ENCODE measurements around the gene SPTA1.

The SPTA1 gene

DNA sequence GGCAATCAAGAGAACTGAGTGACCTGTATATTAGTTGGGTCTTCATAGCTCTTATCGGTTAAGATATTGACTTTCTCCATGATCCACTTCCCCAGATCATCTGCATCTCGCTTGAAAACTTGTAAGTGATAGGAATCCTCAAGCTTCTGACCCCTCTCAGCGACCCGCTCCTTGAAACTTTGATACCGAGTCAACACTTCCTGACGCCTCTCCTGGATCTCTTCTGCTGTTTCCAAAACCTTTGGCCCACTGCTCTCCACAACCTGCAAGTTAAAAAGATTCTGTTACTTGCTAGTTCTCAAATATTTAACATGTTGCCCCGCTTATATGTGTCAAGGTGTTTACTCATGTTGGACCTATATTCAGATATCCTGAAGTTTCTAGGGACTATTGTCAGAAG lies 1.4 kb downstream of the SPTA1 start:
- no peak for DNase-seq (ENCODE audit: low spot score)

DNA sequence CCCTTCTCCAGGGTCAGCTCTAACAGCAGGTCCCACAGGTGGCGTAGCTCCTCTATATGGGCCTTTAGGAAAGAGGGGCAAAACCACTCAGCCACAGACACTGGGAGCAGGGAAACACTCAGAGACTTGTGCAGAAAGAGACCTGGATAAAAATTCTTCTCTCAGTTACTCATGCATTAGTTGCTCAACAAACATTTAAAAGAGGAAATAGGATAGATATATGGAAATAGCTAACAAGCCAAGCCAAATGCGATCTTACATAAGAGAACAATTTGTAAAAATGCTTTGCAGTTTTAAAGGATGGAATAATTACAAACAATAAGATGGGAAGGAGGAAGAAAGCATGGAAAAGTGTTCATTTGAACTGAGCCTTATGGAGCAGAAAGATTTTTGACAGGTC lies 4.9 kb downstream of the SPTA1 start:
- DNase-seq (ENCODE audit: low spot score): no peak

DNA sequence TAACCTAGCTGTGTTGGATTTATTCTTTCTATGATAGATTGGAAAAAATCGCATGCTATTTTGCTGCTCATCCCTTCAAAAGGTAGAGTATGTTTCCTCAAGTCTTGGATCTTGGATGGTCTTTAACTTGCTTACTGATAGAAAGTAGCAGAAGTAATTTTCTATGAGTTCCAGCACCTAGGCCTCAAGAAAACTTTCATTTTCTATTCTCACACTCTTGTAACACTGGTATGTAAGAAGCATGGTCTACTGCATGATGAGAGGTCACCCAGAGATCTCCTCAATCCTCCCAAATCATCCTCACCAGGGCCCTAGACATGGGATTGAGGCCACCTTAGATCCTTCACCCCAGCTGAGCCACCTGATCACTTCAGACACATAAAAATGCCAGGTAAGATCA lies 7.2 kb downstream of the SPTA1 start:
- no peak for DNase-seq (ENCODE audit: low spot score)

DNA sequence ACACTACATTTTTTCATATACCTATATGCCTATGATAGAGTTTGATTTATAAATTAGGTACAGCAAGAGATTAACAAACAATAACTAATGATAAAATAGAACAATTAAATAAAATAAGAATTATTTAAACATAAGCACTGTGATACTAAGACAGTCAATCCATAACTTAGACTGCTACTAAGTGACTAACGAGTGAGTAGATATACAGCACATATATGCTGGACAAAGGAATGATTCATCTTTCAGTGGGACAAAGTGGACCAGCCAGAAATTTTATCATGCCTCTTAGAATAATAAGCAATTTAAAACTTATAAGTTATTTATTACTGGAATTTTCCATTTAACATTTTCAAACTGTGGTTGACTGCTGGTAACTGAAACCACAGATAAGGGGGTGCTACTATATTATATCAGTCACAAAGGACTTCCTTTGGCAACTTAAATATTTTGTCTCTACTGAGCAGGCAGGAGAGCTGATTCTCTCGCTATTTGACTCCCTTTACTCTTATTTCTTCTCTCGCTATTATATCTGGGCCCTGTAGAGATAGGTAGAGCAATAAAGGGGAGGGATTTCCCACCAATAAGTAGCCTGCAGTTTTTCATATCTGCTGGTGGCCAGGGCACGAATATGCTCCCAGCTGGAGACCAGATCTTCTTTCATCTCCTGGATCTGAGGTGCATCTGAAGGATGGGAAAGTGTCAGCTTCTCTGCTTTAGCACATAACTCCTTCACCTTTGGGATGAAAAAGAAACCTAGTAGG lies 10.8 kb downstream of the SPTA1 start:
- no peak for DNase-seq (ENCODE audit: low spot score)

DNA sequence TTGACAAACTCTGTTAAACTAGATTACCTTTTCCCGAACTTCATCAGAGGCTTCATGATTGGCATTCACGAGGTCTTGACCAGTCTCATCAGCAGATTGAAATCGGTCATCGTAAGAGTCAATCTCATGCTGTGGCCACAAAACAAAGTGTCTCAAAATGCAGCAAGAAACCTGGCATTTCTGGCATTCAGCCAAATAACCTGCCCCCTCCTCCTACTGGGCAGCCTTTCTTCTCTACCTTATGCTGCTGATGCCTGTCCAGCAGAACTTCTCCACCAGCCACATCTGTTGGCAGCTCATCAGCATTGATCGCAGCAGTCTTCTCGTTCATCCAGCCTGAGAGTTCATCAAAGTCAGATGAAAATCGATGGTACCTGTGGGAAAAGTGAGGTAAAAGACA lies 12.2 kb downstream of the SPTA1 start:
- DNase-seq (ENCODE audit: low spot score): no peak

DNA sequence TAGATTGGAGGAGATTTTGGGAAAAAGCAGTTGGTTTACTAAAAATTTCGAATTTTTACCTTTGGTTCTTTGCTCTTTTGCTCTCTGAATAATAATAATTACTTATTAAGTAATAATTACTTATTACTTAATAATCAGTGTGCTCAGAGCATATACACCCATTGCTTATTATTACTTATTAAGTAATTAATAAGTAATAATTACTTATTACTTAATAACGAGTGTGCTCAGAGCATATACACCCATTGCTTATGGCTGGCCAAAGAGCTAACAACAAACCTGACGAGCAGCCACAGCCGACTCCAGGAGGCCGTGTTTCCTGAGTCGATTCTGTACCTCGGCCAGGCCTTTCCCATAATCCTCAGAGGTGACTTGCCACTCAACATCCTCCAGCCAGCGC lies 20.5 kb downstream of the SPTA1 start:
- no peak for DNase-seq (ENCODE audit: low spot score)

DNA sequence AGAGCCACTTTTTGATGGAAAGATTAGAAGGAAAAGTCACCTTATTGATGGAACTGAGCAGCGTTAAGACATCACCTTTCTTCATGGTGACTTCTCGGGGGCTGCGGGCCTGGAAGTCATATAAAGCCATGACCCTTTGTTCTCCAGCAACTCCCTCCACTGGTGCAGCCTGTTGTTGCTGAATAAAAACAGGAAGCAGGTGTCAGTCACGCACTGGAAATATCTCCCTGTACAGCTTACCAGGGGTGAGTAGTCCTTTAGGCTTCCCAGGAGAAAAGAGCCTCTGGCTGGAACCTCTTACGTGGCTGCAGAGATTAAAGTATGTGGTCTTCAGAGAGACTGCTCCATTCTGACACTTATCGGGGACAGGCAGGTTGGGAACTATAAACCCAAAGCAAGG lies 31.9 kb downstream of the SPTA1 start:
- DNase-seq (ENCODE audit: low spot score): no peak

DNA sequence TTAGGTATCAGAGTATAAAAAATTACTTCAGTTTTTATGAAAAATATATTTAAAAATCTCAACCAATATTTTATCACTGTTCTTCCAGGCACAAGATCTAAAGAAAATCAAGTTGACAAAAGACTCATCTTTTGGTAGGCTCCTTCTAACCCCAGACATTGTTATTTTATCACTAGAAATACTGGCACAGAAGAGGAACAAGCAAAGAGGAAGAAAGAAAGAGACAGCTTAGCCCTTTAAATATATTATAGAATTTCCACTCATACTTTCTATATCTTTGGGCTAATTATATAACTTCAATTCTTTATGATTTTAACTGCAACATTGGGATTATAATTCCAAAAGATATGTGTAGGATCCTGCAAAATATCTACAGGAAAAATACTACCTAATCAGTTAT lies 32.4 kb downstream of the SPTA1 start:
- DNase-seq (ENCODE audit: low spot score): no peak

DNA sequence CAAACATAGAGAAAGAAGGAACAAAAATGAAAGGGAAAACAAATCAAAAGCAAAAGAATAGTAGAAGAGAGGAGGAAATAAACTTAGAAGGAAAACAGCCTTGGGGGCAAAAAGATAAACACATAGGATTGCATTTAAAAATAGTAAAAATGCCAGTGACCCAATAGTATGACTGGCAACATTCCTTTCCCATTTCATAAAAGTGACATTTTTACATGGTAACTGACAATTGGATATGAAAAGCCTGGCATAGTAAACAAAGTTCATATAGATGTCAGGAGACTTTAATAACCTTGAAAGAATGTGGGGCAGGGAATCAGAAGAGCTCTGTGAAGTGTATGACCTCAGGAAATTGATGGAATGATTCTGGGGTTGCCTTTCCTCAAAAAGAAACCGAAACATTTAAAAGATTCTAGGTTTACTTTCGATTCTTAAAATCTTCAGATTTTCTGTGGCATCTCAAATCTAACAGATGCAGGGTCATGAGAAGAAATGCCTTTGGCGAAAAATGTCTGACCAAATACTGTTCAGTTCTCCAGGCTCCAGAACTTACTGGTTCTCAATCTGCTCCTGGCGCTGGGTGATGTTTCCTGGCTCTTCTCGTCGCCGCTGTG lies 33.7 kb downstream of the SPTA1 start:
- DNase-seq (ENCODE audit: low spot score): no peak

DNA sequence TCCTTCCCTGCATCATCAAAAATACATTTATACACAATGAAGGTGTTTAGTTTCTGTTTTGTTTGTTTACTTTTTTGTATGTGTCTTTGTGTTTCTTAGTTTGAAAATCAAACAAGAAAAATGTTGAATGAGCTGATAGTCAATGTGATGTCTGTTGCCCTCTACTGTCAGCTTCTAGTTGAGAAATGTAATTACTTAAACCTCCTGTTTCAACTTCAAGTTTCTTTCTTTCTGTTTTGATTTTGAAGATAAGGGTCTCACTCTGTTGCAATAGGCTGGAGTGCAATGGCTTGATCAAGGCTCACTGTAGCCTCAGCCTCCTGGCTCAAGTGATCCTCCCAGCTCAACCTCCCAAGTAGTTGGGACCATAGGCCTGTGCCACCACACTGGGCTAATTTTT lies 37.5 kb downstream of the SPTA1 start:
- no peak for DNase-seq (ENCODE audit: low spot score)

DNA sequence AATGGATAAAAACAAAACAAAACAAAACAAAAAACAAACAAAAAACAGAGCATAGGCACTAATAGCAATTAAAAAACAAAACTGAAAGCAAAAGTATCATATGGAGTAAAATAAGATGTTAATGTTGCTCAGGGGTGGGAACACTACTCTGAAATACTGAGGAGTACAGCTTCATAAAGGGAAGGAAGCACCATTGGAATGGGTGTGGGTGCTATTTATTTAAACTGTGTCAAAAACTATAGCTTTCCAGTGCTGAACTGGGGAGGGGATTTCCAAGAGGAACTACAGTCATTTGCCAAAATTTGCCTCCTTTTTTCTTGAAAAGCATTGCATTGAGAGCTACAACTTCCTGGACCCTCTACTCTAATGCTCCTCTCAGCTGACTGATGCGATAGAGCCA lies 40.0 kb downstream of the SPTA1 start:
- DNase-seq (ENCODE audit: low spot score): no peak

DNA sequence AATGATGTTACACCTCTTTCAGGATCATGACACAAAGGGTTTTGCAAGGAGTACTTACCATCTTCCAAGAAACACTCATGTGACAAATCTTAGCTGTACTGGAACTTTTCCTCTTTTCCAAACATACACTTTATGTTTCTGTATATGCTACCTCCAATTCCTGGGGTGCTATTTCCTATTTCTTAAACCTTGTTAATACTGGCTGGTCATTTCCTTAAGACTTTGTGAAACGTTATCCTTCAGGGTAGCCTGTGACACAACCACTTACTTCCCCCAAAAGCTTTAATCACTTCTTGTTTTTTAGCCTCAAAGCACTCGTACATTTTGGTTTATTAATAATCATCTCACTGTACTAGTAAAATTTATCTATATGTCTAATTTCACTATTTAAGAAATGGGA lies 42.1 kb downstream of the SPTA1 start:
- no peak for DNase-seq (ENCODE audit: low spot score)

DNA sequence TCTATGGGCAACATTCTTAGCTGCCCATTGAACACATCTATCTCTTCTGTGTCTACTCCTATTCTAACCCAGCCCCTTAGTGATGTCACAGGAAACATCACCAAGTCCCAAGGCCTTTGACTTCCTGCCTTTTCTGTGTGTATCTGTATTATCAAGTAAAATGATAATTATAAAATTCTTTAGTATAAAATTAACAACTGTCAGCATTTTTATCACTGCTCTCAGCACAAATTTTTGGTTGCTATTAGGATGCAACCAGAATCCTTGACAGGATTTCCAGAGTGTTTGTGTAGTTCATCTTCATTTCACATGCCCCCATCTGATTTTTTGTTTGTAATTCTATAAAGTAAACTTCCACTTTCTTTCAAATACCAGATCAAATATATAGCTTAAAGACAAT lies 47.6 kb downstream of the SPTA1 start:
- DNase-seq (ENCODE audit: low spot score): no peak

DNA sequence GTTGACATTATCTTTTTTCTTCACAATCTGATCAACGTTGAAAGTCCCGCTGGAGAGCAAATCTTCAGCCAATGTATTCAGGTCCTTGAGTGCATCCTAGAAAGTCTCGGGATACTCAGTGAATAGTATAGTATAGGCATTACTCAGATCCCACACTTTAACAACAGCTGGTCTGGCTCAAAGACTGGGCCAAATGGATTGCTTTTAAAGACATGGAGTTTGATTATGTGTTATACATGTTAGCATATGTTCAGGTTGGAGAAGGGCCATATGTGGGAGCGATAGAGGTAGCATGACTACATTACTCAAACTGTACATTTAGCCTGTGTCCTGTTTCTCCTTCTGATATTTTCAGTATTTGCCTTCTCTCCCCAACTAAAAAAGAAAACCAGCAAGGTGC lies 48.4 kb downstream of the SPTA1 start:
- no peak for DNase-seq (ENCODE audit: low spot score)

DNA sequence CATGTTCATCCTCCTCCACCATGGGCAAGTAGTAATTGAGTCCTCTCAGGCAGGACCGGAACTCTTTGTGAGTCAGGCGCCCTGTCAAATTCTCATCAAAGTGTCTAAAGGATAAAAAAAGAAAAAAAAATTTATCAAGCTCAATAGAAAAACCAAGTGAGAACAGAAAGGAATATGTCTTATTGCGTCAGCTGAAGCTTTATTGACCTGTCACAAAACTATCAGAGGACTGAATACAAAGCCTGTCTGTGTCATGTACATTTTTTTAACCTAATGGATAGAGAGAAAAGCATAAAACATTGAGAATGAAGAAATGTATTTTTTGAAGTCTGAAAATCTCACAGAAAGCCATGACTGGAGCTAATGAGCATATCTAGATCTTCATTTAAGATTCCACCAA lies 72.8 kb downstream of the SPTA1 start:
- DNase-seq (ENCODE audit: low spot score): no peak

DNA sequence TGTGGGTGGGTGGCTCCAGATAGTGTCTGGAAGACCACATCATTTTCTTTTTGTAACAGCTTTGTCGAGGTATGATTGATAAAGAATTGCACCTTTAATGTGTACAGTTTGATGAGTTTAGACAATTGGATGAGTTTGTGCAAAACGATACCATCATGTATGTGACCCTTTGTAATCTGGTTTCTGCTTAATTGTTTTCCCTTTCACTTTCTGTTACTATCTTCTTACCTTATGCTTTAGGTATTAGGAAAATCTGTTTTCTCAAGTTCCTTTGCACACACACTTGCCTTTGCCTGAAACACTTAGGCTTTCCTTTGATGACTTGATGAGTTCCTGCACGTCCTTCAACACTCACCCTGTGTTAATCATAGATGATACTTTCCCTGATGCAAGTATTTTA lies 74.6 kb downstream of the SPTA1 start:
- no peak for DNase-seq (ENCODE audit: low spot score)

DNA sequence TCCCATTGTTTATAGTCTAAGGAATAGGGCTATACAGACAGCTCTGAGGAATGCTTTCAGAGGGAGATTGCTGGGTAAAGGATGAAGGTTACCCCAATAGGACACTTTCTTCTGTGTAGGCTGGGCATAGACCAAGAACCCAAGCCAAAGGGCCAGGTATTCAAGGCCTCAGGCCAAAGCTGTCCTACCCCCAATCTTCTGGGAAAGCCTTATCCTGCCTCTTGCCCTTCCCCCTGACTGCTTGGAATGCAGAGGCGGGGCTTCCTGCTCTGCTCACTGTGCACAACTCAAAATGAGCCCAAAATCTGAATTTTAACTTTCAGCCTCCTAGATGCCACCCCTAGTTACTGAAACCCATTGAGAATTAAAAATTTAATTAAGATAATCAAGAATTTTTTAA lies 79.2 kb downstream of the SPTA1 start:
- DNase-seq (ENCODE audit: low spot score): no peak

DNA sequence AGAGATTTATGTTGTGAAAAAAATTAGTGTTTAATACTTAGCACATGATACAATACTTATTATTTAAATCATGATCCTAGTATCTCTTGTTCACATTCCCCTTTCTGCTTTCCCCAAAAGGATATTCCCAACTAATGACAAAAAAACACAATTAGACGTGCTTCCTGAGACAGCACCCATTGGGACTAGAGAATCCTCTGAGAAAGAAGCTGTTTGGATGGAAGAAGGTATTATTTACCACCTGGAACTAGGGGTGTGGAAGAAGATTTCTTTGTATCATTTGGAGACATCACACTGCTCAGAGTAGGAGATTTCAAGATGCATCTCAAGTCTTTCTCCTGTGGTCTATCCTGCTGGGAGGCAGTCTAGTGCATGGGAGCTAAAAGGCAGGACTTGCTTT lies 81.5 kb downstream of the SPTA1 start, which contains the start of gene OR10Z1:
OR10Z1 (plus strand) TSS at position 301 of the 400 bp plus-strand sequence. CDS start 1,171 bp downstream, outside the sequence.
- DNase-seq (ENCODE audit: low spot score): no peak

DNA sequence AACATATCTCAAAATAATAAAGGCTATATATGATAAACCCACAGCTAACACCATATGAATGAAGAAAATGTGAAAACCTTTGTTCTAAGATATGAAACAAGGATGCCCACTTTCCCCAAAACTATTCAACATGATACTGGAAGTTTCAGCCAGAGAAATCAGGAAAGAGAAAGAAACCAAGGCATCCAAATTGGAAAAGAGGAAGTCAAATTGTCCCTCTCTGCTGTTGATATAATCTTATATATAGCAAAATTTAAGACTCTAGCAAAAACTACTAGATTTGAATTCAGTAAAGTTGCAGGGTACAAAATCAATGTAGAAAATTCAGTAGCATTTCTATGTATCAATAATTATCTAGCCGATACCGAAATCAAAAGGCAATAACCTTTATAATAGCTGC lies 85.8 kb downstream of the SPTA1 start:
- no peak for DNase-seq (ENCODE audit: low spot score)

DNA sequence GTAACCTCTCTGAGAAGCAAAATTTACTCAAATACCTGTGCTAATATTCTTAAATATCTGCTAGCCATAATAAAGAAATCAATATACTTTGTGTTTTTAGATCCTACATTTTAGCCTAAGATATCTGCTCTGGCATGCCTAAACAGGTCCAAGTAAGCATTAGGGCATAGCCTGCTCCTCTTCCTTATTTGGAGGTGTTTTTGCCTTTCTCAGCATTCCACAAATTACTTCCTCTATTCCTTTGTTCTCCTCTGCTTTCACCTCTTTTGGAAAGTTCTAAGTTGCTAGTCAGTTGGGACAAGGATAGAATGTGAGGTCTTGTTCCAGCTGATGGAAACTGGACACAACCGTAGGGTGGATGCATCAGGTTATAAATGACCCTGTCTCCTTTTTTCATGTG lies 99.6 kb downstream of the SPTA1 start:
- no peak for DNase-seq (ENCODE audit: low spot score)

DNA sequence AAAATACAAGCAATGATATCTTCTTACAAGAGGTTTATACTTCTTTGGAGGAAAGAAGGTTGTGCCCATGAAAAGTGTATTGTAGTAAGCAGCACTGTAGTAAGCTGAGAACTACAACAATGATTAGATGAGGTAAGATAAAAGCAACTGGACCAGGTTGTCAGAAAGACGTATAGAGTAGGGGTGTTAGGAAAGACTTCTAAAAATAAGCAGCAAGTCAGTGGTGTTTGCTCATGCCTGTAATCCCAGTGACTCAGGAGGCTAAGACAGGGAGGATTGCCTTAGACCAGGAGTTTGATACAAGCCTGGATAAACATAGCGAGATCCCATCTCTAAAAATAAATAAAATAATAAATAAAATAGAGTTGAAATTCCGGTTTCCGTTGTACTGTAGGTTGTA lies 102.6 kb downstream of the SPTA1 start:
- DNase-seq (ENCODE audit: low spot score): no peak

DNA sequence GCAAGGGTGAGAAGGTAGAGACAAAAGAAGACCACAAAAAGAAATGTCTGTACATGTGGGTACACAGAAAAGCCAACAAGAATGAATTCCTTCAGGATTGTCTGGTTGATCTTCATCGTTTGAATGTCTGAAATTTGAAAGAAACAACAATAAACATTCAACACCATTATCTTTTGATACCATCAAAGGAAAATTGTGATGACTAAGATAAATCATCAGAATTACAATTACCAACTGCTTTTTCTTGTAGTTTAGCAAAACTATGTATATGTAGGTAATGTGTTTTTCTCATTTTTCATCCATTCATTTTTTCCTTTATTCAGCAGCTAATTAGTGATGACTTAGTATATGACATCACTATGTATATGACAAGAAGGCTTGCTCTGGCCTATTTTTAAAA lies 106.8 kb downstream of the SPTA1 start, which contains the start of gene OR10X1:
OR10X1 (minus strand) TSS at position 167 of the 400 bp plus-strand sequence; CDS start at position 167, 0 bp downstream.
- DNase-seq (ENCODE audit: low spot score): no peak

DNA sequence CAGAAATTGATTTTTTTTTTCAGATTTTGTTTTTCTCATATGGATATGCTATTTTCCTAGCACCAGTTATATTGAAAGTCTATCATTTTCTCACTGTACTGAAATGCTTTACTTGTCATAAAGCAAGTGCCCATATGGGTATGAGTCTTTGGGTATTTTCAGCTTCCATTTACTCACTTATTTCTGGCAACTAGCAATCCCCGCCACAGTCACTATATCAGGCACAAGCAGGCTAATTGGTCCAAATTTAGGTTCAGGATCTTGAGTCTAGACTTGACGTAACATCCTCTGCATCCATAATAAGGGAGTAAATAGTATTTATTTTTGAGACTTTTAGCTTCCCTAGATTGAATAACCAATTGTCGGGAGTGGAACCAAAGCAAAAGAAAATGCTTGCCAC lies 109.0 kb downstream of the SPTA1 start:
- DNase-seq (ENCODE audit: low spot score): no peak

DNA sequence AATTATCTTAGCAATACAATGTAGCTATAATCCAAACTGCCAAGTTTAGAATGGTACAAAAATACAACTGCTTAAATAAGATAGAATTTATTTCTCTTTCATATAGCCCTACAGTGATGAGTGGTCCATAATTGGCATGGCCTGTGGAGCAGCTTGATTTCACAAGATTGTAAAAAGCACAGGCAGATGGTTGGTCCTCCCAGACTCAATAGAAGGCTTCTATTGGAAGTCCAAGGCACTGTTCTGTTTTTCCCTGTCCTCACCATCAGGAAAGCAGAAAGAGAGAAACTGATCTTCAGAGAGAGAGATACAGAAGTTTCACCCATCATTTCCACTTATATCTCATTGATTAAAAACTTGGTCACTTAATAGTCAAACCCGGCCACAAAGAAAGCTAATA lies 114.3 kb downstream of the SPTA1 start:
- no peak for DNase-seq (ENCODE audit: low spot score)

Data from putamen (tissue), 1 donor.